GM19035 (cell line): Measurements from ENCODE around the gene STXBP4.
A peak's percentile ranks its signal among the peaks of the same experiment; 100 is the strongest.
"Not testable (repeated sequence)": the region's sequence is repeated elsewhere in the genome, so short reads cannot be mapped to it uniquely, and the experiment has no call there.

Experiments
- ATAC-seq: cut with Tn5 transposase; IDR thresholded peaks from one replicate; pipeline ENCODE4 v1.9.1; 2021; ENCODE audit not compliant: unreplicated experiment

STXBP4 gene

GRCh38 chr17:55038291-55038690 is 69.7 kb downstream of the STXBP4 start:
- no peak for ATAC-seq

GRCh38 chr17:55040611-55041010 is 72.0 kb downstream of the STXBP4 start:
- ATAC-seq = no peak

GRCh38 chr17:55053855-55054254 is 85.3 kb downstream of the STXBP4 start:
- ATAC-seq = no peak

- no peak for ATAC-seq
These were observed 85.9 kb downstream of the STXBP4 start for GRCh38 chr17:55054429-55054828.

GRCh38 chr17:55056526-55056925 is 88.0 kb downstream of the STXBP4 start:
- no peak for ATAC-seq

- ATAC-seq = no peak
These were observed 88.6 kb downstream of the STXBP4 start for GRCh38 chr17:55057184-55057583.

GRCh38 chr17:55059724-55060123 is 91.2 kb downstream of the STXBP4 start:
- no peak for ATAC-seq

- no peak for ATAC-seq
These were observed 94.4 kb downstream of the STXBP4 start for GRCh38 chr17:55062921-55063320.

GRCh38 chr17:55063885-55064874 is 95.6 kb downstream of the STXBP4 start:
- ATAC-seq = no peak

GRCh38 chr17:55067697-55068439 is 99.3 kb downstream of the STXBP4 start:
- no peak for ATAC-seq

- ATAC-seq = no peak
These were observed 100.6 kb downstream of the STXBP4 start for GRCh38 chr17:55068862-55069811.

- no peak for ATAC-seq
These were observed 101.5 kb downstream of the STXBP4 start for GRCh38 chr17:55069983-55070529.

- ATAC-seq = no peak
These were observed 104.3 kb downstream of the STXBP4 start for GRCh38 chr17:55072898-55073297.

- ATAC-seq = not testable (repeated sequence)
These were observed 104.9 kb downstream of the STXBP4 start for GRCh38 chr17:55073467-55073866.

- ATAC-seq = no peak
These were observed 113.0 kb downstream of the STXBP4 start for GRCh38 chr17:55081559-55081958.

- ATAC-seq = no peak
These were observed 118.1 kb downstream of the STXBP4 start for GRCh38 chr17:55086635-55087058.

- ATAC-seq = no peak
These were observed 120.7 kb downstream of the STXBP4 start for GRCh38 chr17:55089256-55089655.

GRCh38 chr17:55090079-55090492 is 121.5 kb downstream of the STXBP4 start:
- peak; percentile 97 for ATAC-seq

GRCh38 chr17:55093353-55093752 is 124.8 kb downstream of the STXBP4 start:
- no peak for ATAC-seq

GRCh38 chr17:55098765-55099164 is 130.2 kb downstream of the STXBP4 start:
- no peak for ATAC-seq
